Measurements from ENCODE around the gene CACNA2D3. TPM values are rescaled to one million over a fixed set of nuclear protein-coding genes. Genes with fewer than 3 reads are reported as not detected.

The CACNA2D3 gene
- total RNA-seq, 1 experiment from 2014 or later, result 0.59 TPM

DNA sequence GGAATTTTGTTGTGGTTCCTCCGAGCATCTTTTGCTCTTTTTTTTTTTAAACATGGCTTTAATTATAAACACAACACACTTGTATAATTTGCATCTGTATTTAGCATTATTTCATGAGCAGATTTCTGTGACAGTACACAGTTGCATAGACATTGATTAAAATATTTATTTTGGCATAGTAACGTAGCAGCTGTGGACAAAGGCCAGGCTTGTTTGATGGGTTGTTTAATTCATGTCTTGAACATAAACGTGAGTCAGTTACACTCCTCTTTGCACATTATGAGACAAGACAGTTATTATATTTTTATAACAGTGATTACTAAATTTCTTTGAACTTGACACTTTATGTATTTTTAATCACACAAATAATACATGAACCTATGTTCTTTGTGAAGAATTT is 182.5 kb downstream of the CACNA2D3 start:
- Histone ChIP-seq H2AFZ (no peak overlapping the region), H3F3A (ENCODE audit: insufficient read depth, low read depth) (no peaks in the 10 kb centered on the region), H3K9me2 (ENCODE audit: insufficient read depth) (no peaks in the 10 kb centered on the region), H4K20me1 (ENCODE audit: insufficient read depth) (no peaks in the 10 kb centered on the region), H3K4me2 (no peak overlapping the region), H3K27ac (no peak overlapping the region), H3K79me2 (ENCODE audit: low read depth) (no peaks in the 10 kb centered on the region), H3K36me3 (ENCODE audit: low read depth) (no peaks in the 10 kb centered on the region), H3K4me1 (replicated peaks; ENCODE audit: insufficient read depth) (no peaks in the 10 kb centered on the region), H3K27me3 (ENCODE audit: insufficient read depth, low read depth) (peaks cover 5% of the 10 kb centered on the region; the same call in 1 of the 2 replicates), H3K4me3 (no peak overlapping the region), H3K9me3 (ENCODE audit: insufficient read depth, low read depth) (no peaks in the 10 kb centered on the region)
- intact Hi-C loops (cut with micrococcal nuclease; ENCODE audit: unreplicated experiment), result no loop called here
- no peak for DNase-seq
- ChIA-PET CTCF (no interaction called here), POLR2A (ENCODE audit: unreplicated experiment) (no interaction called here)
- no TSS peak for BruUV-seq (replicated peaks)
- TF ChIP-seq, protein P1, sequence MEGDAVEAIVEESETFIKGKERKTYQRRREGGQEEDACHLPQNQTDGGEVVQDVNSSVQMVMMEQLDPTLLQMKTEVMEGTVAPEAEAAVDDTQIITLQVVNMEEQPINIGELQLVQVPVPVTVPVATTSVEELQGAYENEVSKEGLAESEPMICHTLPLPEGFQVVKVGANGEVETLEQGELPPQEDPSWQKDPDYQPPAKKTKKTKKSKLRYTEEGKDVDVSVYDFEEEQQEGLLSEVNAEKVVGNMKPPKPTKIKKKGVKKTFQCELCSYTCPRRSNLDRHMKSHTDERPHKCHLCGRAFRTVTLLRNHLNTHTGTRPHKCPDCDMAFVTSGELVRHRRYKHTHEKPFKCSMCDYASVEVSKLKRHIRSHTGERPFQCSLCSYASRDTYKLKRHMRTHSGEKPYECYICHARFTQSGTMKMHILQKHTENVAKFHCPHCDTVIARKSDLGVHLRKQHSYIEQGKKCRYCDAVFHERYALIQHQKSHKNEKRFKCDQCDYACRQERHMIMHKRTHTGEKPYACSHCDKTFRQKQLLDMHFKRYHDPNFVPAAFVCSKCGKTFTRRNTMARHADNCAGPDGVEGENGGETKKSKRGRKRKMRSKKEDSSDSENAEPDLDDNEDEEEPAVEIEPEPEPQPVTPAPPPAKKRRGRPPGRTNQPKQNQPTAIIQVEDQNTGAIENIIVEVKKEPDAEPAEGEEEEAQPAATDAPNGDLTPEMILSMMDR (conservative IDR thresholded peaks at IDR 0.05), result no peak
- TF ChIP-seq EZH2 (IDR thresholded peaks at IDR 0.05; ENCODE audit: low read depth), result no peak

DNA sequence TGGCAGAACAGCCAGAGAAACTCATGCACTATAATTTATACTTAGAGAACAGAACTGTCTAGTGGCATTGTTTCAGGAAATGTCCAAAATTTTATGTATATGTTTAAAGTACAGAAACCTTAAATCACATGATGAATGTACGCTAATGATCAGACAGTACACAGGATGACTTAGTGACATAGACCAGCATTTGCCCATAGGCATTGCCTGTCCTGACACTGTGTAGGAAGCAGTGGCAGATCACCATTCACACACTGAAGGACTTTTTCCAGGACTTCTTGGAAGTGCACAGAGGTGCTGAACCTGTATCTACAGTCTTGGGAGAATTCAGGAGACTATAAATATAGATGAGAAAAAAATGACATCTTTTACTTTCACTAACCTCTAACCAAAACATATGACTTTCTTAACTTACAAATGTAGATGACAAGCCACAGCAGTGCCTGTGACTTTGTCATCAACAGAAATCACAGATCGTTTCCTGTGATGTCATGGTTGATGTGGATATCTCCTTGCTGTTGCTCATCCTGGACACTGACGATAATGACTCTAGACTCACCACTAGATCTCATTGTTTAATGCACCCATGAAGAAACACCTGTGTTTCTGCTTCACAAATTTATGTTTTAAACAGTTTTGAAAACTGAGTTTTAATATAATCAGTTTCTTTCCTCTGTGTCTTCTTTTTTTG is 183.2 kb downstream of the CACNA2D3 start:
- Histone ChIP-seq H3K4me2 (no peak overlapping the region), H4K20me1 (ENCODE audit: insufficient read depth) (no peaks in the 10 kb centered on the region), H3K4me1 (replicated peaks; ENCODE audit: insufficient read depth) (no peaks in the 10 kb centered on the region), H3F3A (ENCODE audit: insufficient read depth, low read depth) (no peaks in the 10 kb centered on the region), H3K9me3 (ENCODE audit: insufficient read depth, low read depth) (no peaks in the 10 kb centered on the region), H3K9me2 (ENCODE audit: insufficient read depth) (no peaks in the 10 kb centered on the region), H3K27me3 (ENCODE audit: insufficient read depth, low read depth) (no peaks in the 10 kb centered on the region), H2AFZ (no peak overlapping the region), H3K36me3 (ENCODE audit: low read depth) (no peaks in the 10 kb centered on the region), H3K27ac (no peak overlapping the region), H3K4me3 (no peak overlapping the region), H3K79me2 (ENCODE audit: low read depth) (no peaks in the 10 kb centered on the region)
- POLR2A ChIA-PET (ENCODE audit: unreplicated experiment), result no interaction called here
- DNase-seq, result no peak
- TF ChIP-seq, protein P1 (conservative IDR thresholded peaks at IDR 0.05), result no peak
- no peak for TF ChIP-seq EZH2 (IDR thresholded peaks at IDR 0.05; ENCODE audit: low read depth)
- CTCF ChIA-PET, result no interaction called here
- intact Hi-C loops (cut with micrococcal nuclease; ENCODE audit: unreplicated experiment), result no loop called here
- no TSS peak for BruUV-seq (replicated peaks)

DNA sequence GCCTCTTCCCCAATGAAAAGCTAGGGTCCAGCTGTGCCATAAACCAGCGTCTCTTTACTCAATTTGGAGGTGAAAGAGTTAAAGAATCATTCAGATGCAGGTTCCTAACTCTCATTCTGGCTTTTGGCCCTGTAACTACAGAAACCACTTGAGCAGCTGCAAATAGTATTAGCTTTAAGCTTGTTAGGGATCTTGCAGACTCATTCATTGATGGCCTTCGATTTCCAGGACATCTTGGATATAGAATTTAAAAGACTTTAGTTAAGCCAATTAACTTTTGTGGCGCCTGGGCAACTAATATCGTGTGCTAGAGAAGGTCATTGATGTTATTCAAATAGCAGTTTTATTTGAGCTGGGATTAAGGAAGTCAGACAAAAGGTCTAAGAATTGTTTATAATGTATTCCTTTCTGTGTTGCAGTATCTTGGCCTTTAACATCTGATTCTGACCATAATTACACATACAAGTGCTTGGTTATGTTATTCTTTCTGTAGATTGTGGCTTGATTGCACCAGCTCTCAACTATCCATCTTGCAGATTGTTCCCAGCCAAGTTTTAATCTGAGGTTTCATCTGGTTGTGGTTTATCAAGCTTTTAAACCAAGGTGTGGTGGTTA is 185.3 kb downstream of the CACNA2D3 start:
- no peaks in the 10 kb centered on the region for H3K9me2 ChIP-seq (ENCODE audit: insufficient read depth)
- TF ChIP-seq, protein P1 (conservative IDR thresholded peaks at IDR 0.05), result no peak
- TF ChIP-seq EZH2 (IDR thresholded peaks at IDR 0.05; ENCODE audit: low read depth), result no peak
- no peak overlapping the region for H3K4me2 ChIP-seq
- CTCF ChIA-PET, result no interaction called here
- BruUV-seq (replicated peaks), result no TSS peak
- no peak for DNase-seq
- no peaks in the 10 kb centered on the region for H3K27me3 ChIP-seq (ENCODE audit: insufficient read depth, low read depth)
- no peak overlapping the region for H3K27ac ChIP-seq
- H3K4me1 ChIP-seq (replicated peaks; ENCODE audit: insufficient read depth), result no peaks in the 10 kb centered on the region
- no peaks in the 10 kb centered on the region for H3K9me3 ChIP-seq (ENCODE audit: insufficient read depth, low read depth)
- intact Hi-C loops (cut with micrococcal nuclease; ENCODE audit: unreplicated experiment), result no loop called here
- H2AFZ ChIP-seq, result no peak overlapping the region
- POLR2A ChIA-PET (ENCODE audit: unreplicated experiment), result no interaction called here
- no peaks in the 10 kb centered on the region for H4K20me1 ChIP-seq (ENCODE audit: insufficient read depth)
- H3K36me3 ChIP-seq (ENCODE audit: low read depth), result no peaks in the 10 kb centered on the region
- no peaks in the 10 kb centered on the region for H3F3A ChIP-seq (ENCODE audit: insufficient read depth, low read depth)
- H3K79me2 ChIP-seq (ENCODE audit: low read depth), result no peaks in the 10 kb centered on the region
- H3K4me3 ChIP-seq, result no peak overlapping the region

All from PC-9 (cell line).